HG02970 (cell line): Measurements from ENCODE around the gene SETD5.

ENCODE experiments used
- ATAC-seq: cut with Tn5 transposase; IDR thresholded peaks from one replicate; pipeline ENCODE4 v1.9.1; 2021; ENCODE audit warnings: mild to moderate bottlenecking, moderate library complexity, moderate number of reproducible peaks; ENCODE audit not compliant: unreplicated experiment, low FRiP score

Gene SETD5, protein sequence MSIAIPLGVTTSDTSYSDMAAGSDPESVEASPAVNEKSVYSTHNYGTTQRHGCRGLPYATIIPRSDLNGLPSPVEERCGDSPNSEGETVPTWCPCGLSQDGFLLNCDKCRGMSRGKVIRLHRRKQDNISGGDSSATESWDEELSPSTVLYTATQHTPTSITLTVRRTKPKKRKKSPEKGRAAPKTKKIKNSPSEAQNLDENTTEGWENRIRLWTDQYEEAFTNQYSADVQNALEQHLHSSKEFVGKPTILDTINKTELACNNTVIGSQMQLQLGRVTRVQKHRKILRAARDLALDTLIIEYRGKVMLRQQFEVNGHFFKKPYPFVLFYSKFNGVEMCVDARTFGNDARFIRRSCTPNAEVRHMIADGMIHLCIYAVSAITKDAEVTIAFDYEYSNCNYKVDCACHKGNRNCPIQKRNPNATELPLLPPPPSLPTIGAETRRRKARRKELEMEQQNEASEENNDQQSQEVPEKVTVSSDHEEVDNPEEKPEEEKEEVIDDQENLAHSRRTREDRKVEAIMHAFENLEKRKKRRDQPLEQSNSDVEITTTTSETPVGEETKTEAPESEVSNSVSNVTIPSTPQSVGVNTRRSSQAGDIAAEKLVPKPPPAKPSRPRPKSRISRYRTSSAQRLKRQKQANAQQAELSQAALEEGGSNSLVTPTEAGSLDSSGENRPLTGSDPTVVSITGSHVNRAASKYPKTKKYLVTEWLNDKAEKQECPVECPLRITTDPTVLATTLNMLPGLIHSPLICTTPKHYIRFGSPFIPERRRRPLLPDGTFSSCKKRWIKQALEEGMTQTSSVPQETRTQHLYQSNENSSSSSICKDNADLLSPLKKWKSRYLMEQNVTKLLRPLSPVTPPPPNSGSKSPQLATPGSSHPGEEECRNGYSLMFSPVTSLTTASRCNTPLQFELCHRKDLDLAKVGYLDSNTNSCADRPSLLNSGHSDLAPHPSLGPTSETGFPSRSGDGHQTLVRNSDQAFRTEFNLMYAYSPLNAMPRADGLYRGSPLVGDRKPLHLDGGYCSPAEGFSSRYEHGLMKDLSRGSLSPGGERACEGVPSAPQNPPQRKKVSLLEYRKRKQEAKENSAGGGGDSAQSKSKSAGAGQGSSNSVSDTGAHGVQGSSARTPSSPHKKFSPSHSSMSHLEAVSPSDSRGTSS (N-terminal part only)

DNA sequence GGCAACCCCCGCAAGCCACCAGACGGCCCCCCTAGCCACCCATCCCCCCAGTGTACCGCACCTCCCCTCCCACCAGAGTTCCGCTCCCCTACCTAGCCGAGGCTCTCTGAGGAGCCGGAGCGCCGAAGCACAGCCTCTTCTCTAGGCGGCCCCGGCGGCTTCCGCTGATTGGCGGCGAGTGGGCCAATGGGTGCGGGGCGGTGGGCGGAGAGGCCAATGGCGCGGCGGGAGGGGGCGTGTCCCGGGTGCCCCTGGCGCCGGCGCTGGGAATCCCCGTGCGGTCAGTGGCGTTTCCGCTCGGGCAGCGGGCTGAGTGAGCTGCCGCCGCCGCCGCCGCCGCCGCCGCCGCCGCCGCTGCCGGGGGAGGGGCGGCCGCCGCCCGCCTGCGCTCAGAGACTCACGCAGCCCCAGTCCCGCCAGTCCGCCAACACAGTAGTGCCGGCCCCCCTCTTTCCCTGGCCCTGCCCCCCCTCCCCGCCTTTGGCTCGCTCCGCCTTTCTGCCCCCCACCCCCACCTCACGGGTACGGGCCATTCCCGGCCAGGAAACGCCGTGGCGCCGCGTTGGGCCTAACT is at the start of gene SETD5:
Gene SETD5, plus strand, starts transcription at position 284 of the 574 bp plus-strand sequence. CDS start 31,324 bp downstream, outside the sequence.
- ATAC-seq, result peak; percentile 62

DNA sequence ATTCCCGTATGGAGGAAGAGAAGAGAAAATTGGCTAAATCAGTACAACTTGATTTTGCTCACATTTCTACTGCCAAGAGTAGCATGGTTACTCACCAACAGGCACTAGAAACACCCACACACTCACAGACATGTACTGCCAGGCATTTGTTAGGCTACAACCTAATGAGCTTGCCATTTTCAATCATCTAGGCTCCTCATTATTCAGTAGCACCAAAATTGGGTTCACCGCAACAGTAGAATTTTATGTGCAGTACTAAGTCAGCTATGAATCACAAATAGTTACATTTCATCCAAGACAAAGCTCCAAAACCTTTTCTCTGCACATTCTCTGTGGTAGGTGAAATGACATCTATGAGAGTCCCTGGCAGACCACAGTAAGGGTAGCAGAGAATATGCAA is 49.5 kb upstream of the SETD5 start:
- no peak for ATAC-seq

DNA sequence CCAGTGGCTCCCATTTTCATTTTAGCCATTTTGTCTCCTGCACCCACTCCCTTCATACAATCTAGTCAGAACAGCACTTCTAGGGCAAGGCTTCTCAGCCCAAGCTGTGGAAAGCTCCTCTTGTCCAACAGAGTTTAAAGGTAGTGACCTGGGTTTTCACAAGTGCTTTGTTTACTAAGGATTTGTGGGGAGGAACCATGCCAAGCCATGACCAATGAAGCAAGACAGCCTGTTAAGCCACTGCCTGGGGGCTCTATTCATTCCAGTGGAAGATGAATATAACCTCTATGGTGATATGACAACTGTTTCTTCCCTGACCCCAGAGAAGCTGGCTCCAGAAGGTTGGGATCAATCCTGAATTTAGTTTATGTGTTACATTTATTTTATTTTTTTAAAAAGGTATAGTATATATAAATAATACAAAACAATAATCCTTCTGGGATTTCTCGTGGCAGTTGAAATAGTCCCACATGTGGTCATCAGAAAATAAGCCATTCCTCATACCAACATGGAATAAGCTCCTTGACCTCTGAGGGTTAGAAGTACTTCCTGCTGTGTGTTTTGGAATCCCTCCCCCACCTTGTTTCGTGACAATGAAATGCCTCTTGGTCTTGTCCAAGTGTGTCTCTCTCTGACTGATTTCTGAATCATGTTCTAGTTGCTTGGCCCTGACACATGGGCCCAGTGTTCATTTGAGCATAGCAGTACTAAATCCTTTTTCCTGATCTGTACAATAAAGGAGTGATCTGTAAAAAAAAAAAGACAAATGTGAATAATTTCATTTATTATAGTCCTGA is 47.9 kb upstream of the SETD5 start:
- no peak for ATAC-seq

DNA sequence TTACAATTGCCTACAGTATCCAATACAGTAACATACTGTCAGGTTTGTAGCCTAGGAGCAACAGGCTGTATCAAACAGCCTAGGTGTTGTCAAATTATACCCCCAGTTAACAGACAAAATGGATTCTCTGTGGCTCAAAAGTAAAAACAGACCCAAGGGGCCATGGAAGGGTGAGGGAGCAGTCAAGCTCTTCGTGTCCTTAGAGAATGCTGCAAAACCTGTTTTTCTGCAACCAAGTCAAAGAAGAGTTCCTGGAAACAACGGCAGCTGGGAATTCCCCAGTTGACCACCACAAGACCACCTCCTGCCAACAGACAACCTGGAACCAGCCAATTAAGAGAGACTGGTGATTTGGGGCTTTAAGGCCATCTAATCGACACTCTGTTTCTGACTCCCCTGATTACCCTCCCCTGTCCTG is 45.7 kb upstream of the SETD5 start:
- no peak for ATAC-seq

DNA sequence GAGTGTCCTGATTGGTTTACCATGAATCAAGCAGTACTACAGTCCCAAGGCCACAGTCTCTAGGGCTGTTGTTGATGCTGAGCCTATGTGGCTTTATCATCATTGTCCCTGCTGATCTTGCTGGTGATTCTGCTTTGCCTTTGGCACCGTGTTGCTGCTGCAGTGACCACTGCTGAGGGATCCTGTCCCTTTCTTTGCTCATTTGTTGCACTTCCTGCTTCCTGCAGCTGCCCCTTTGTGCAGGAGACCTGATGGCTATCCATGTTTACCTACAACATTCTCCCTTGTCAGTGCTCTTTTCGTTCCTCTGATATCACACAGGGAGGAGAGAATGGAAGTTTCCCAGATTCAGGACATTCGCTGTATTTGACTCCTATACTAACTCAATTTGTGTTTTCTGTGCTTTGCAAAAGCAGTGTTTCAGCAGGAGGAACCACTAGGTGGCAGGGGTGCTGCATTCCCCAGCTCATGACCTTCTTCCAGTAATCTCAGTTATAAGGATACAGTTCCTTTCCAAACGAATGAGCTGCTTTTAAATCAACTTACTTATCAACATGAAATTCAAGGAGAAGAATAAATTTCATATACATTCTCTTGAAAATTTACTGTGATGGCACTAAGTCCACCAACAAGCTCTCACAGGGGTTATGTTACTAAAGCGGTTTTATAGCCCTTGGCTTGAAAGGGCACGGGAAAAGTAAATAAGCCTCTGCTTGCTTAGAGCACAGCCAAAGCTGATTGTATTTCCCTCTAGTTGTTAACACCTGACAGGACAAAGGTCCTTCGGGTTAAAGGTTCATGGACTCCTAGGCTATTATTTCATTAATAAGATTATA is 44.3 kb upstream of the SETD5 start:
- no peak for ATAC-seq

DNA sequence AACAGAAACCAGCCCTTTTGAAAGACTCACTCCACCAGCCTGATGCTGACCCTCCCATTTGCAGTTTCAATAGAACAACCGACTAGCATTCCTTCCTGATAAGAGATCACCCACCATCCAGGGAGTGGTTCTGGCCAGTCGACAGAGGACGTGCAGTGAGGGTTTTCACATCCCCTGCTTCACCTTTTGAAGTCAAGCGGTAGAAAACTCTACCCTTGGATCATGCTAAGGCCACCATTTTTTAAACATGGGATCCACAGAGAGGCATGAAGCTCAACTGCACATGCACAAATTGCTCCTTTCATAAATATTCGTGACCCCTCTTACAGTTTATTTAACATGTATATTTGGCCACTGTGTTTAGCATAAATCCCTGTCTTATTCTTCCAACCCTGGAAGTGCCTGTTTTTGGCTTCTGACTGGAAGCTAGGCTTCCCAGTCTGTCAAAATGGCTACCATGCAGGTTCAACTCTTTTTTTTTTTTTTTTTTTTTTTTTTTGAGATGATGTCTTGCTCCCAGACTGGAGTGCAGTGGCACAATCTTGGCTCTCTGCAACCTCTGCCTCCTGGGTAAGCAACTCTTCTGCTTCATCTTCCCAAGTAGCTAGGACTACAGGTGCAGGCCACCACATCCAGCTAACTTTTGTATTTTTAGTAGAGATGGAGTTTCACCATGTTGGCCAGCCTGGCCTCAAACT is 35.6 kb upstream of the SETD5 start:
- ATAC-seq, result no peak

DNA sequence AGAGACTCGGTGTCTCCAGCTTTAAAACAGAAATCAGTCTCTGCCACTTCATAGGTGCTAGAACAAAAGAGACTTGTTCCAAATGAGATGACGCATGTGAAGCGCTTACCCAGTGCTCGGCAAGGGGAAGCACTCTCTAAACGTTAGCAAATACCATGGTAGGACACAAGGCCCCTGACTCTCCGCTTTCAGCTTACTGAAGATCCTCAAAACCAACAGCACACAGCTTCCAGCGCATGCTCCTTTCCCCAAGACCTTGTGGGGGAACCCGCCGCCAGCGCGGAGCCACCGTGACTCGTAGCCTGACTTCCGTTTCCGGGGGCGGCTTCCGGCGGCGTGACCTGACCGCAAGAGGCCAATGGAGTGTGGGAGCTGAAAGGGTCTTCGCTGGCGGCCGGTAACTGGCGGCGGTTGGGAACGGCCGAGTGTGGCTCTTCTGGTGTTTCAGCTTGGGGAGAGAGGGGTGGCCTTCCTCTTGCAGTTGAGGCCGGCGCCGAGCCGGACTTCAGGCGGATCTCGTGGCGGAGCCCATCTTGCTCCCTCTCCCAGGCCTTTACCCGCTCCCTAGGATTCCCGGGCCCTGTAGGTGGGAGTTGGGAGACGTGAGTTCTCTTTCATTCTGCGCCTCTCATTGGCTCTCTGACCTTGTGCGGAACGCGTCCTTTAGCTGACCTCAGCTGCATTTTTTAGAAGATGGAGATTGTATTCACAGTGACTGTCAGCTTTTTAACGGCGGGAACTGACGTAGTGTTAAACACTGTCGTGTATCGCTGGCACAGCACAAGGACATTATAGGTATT is 34.5 kb upstream of the SETD5 start, which contains the start of gene THUMPD3:
Gene THUMPD3, plus strand, starts transcription at position 324 of the 800 bp plus-strand sequence. CDS start 2,015 bp downstream, outside the sequence.
- ATAC-seq, result peak; percentile 90

DNA sequence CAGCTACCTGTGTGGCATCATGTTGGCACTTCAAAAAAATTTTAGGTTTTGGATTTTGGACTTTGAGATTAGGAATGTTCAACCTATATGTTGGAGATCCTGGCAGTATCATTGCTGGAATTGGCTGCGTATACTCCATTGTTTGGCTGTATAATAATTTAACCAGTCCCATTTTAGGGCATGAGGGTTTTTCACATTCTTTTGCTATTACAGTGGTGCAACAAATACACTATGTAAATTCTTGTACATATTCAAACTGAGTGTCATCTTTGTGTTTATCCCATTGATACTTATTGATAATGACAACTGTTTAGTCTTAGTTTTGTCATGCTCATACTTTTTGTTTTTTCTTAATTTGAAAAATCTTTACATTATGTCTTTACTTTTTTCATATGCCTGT is 27.9 kb upstream of the SETD5 start:
- no peak for ATAC-seq

DNA sequence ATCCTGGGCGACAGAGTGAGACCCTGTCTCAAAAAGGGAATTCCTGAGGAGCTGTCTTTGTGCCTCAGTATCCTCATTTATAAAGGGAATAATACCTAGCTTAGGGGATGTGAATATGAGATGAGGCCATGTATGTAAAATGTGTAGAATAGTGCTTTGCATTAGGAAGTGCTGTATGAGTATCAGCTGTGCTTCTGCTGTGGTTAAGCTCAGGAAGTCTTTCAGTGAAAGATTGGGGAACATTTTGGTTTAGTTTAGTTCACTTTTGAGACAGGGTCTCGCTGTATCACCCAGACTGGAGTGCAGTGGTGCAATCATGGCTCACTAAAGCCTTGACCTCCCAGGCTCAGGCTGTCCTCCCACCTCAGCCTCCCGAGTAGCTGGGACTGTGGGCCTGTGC is 23.9 kb upstream of the SETD5 start:
- no peak for ATAC-seq

DNA sequence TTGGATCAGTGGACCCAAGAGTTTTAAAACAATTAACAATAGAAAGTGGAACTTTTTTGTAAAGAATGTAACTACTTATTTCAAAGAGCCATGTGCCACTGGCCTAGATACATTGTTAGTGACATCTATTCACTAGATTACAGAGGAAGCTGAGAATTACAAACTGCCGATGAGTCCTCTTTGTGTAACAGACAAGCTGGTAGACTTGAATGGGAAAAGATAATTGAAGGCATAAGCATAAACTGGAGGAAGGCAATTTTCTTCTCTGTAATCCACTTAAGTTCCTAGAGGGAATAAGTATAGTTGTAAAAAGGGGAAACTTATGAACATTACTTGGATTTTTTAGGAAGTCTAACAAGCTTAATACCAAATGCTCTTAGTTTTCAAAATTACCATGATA is 19.4 kb upstream of the SETD5 start:
- ATAC-seq, result no peak

DNA sequence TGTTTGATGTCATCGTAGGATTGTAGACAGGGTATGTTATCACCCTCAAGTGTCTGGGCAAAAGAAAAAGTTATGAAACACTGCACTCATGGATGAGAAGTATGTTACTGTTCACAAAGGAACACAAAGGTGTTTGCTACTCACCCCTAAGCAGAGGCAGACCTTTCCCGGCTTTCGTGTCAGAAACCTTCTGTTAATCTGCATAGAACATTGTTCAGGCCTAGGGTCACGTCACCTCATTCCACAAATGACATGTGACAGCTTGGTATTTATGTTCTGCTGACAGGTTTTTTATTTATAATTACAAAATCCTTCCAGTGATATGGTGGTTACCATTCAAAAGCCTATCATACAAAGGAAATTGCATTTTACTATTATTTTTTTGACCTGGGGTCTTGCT is 18.1 kb upstream of the SETD5 start:
- ATAC-seq, result no peak

DNA sequence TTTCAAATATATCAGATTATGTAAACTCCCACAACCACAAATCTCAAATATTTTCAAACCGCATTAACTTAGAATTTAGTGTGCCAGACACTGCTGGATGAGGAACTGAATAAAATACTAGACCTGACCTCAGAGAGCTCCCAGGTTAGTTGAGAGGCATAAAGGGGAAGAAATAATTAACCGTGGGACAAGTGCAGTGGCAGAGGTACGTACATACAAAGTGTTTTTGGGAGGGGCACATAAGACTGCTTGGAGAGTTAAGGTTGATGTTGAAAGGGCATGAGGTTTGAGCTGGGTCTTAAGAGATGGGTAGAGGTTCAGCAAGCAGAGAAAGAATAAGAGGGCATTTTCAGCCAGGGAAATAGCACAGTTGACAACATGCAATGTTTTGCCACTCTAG is 17.4 kb upstream of the SETD5 start:
- no peak for ATAC-seq

DNA sequence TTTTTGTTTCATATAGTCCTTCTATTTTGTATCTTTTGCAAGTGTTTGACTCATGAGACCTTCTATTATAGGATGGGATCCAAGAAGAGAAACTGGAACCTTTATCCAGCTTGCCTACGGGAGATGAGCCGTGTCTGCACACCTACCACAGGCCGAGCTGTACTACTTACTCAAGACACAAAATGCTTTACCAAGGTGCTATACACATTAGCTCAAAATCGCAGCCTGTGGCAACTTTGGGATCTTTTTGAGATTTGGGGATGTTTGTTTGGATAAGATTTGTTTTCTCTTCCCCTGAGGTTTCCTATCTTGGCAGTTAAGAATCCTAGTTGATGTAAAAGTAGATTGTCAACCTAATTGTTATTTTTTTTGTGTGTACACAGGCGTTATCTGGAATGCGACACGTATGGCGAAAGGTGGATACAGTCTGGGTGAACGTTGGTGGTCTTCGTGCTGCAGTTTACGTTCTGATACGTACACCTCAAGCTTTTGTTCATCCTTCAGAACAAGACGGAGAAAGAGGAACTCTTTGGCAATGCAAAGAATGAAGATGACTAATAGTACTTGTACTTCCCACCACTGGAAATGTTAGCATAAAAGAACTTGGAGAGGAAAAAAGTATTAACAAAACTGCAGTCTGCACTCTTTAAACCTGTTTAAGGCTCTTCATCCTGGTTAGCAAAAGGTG is 13.1 kb upstream of the SETD5 start:
- ATAC-seq, result no peak

DNA sequence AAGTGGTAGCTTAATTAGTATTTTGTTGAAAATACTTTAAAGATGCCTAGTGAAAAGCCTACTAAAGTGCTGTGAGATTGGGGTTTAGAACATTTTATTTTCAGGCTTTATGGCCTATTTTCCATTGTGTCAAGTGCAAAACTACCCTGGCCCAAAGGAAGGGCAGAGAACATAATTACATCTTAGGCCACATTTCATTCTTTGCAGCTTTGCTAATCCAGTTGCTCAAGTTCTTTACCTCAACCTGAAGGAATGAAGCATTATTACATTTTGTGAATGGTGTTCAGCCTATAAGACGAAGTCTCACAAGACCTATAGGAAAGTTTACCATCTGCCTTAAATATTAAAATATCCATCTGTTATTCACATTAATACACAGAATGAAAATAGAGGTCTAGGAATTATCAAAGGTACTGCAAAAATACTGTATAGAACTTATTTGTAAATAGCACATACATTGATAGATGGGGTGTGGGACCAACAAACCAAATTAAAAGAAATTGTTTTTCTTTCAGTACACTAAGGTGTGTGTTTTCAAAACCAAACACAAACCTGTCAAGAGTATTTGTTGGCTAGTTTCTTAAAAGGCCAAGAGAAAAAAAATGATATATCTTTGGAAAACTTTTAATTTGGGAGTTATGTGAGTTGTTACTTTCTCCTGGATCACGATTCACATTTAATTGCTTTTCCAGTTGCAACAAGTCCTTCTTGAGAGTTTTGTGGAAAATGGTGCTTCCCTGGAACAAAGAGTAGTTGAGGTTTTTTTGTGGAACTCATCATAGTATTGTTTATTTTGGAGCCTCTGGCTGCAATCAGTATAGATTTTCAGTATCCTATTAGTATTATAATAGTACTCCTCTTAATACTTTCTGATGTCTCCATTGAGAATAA is 12.0 kb upstream of the SETD5 start:
- ATAC-seq, result no peak

DNA sequence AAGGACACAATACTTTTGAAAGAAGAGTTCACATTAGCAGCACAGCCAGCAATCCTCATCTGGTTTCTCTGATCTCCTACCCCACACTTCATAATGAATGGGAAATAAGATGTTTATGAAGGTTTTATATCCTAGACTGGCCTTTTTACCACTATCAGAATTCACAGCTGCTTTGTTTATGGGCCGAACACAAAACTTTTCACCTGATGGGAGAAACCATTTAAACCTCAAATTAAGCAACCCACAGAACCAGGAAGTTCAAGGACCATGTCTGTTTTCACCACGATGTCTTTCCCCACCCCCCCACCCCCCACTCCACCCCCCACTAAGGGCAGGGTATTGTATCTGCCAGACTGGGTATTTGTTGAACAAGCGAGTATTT is 11.3 kb upstream of the SETD5 start:
- ATAC-seq, result no peak
